ENCODE measurements around the gene OR8B12.

OR8B12 gene, protein sequence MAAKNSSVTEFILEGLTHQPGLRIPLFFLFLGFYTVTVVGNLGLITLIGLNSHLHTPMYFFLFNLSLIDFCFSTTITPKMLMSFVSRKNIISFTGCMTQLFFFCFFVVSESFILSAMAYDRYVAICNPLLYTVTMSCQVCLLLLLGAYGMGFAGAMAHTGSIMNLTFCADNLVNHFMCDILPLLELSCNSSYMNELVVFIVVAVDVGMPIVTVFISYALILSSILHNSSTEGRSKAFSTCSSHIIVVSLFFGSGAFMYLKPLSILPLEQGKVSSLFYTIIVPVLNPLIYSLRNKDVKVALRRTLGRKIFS

DNA sequence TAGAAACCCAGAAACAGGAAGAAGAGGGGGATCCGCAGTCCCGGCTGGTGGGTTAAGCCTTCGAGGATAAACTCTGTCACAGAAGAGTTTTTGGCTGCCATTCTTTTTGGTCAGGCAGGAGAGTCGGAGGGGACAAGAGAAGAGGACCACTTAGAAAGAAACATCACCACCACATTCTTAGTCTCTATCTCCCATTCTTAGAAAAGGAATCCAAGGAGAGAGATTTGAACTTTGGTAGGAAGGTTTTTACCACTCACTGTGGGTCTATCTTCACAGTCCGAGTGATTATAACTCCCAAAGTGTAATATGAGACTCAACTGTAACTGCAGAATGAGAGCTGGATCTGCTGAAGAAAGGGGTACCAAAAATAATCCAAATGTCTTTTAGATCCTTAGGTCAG lies at the start of gene OR8B12:
Gene OR8B12, minus strand, starts transcription at position 101 of the 400 bp plus-strand sequence. Its CDS starts 0 bp downstream, at position 101.
- no peak within 1 kb of the TSS for H3K9ac ChIP-seq (ENCODE audit: insufficient read length, low read depth)
- H3K9me3 ChIP-seq (ENCODE audit: insufficient read depth, low read length): no peaks in the 10 kb centered on the region
- no peaks in the 10 kb centered on the region for H3K27me3 ChIP-seq (ENCODE audit: insufficient read depth, insufficient read length)
- no peaks in the 10 kb centered on the region for H3K4me1 ChIP-seq (ENCODE audit: insufficient read depth, insufficient read length)
- no peak within 1 kb of the TSS for H3K4me3 ChIP-seq (ENCODE audit: insufficient read length, low read depth)
- H3K36me3 ChIP-seq (ENCODE audit: insufficient read depth, insufficient read length, low read length): no peaks in the 10 kb centered on the region
- no peak for DNase-seq (ENCODE audit: low read depth, low spot score)
- TF ChIP-seq SUZ12 (IDR thresholded peaks at IDR 0.05; ENCODE audit: extremely low read depth, insufficient read depth, insufficient read length): no peak
- TF ChIP-seq ZNF274 (IDR thresholded peaks at IDR 0.05; ENCODE audit: low read depth, low read length): no peak
- no peak for TF ChIP-seq YY1 (IDR thresholded peaks at IDR 0.05; ENCODE audit: insufficient read depth, insufficient read length)

DNA sequence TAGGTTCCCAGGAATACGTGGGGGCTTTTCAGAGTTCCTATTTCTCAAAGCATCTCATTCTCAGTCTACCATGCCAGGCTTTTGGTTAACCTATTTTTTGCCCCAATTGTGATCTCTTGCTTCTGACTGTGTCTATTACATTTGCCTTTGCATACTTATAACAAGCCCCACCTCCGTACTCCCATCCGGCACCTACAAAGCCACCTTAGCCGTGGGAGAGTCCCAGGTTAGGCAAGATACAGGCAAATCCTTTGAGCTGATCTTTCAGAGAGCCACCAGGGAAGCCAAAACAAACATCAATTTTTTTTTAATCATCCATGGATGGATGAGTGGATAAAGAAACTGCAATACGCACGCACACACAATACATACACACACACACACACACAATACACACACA lies 49.2 kb upstream of the OR8B12 start:
- TF ChIP-seq SUZ12 (IDR thresholded peaks at IDR 0.05; ENCODE audit: extremely low read depth, insufficient read depth, insufficient read length): no peak
- TF ChIP-seq YY1 (IDR thresholded peaks at IDR 0.05; ENCODE audit: insufficient read depth, insufficient read length): no peak
- TF ChIP-seq ZNF274 (IDR thresholded peaks at IDR 0.05; ENCODE audit: low read depth, low read length): no peak
- no peaks in the 10 kb centered on the region for H3K36me3 ChIP-seq (ENCODE audit: insufficient read depth, insufficient read length, low read length)
- no peak overlapping the region for H3K4me3 ChIP-seq (ENCODE audit: insufficient read length, low read depth)
- H3K27me3 ChIP-seq (ENCODE audit: insufficient read depth, insufficient read length): no peaks in the 10 kb centered on the region
- no peaks in the 10 kb centered on the region for H3K9me3 ChIP-seq (ENCODE audit: insufficient read depth, low read length)
- DNase-seq (ENCODE audit: low read depth, low spot score): no peak
- no peak overlapping the region for H3K9ac ChIP-seq (ENCODE audit: insufficient read length, low read depth)
- no peaks in the 10 kb centered on the region for H3K4me1 ChIP-seq (ENCODE audit: insufficient read depth, insufficient read length)

DNA sequence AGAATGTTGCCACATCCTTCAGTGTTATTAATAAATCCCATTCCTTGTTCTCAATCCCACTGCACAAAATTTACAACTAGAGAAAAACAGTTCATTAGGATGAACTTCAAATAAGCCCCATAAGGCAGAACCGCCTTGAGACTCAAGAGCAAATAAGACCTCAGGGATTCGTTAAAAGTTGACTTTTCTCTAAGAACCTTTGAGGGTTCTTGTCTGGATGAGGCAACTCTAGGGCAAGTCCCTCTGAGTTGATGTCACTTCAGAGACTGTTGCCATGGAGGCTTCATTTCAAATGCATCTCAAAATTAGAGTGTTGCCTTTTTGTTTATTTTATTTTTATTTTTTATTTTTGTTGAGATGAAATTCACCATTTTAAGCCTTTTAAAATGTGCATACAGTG lies 48.0 kb upstream of the OR8B12 start:
- TF ChIP-seq SUZ12 (IDR thresholded peaks at IDR 0.05; ENCODE audit: extremely low read depth, insufficient read depth, insufficient read length): no peak
- no peak for TF ChIP-seq ZNF274 (IDR thresholded peaks at IDR 0.05; ENCODE audit: low read depth, low read length)
- TF ChIP-seq YY1 (IDR thresholded peaks at IDR 0.05; ENCODE audit: insufficient read depth, insufficient read length): no peak
- no peaks in the 10 kb centered on the region for H3K9me3 ChIP-seq (ENCODE audit: insufficient read depth, low read length)
- no peaks in the 10 kb centered on the region for H3K36me3 ChIP-seq (ENCODE audit: insufficient read depth, insufficient read length, low read length)
- H3K4me3 ChIP-seq (ENCODE audit: insufficient read length, low read depth): no peak overlapping the region
- no peak overlapping the region for H3K9ac ChIP-seq (ENCODE audit: insufficient read length, low read depth)
- H3K4me1 ChIP-seq (ENCODE audit: insufficient read depth, insufficient read length): no peaks in the 10 kb centered on the region
- DNase-seq (ENCODE audit: low read depth, low spot score): no peak
- H3K27me3 ChIP-seq (ENCODE audit: insufficient read depth, insufficient read length): no peaks in the 10 kb centered on the region

DNA sequence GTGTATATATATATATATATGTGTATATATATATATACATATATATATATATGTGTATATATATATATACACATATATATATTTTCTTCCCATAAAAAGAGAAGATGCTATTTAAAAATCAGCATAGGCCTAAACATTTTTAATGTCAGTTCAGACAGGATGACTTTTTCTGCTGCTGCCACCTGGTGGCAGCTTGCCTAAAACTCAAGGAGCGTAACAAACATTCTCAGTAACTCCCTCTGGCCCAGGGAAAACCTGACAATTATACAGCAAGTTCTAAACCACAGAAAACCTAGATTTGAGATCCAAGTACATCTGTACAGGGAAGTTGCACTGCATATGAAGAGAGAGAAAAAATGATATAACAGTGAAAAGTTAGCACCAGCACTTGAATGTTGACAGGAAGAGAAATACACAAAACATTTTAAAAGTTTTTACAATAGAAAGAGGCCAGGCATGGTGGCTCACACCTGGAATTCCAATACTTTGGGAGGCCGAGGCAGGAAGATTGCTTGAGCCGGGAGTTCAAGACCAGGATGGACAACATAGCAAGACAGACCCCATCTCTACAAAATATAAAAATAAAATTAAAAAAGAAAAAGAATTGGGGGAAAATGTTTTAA lies 42.9 kb upstream of the OR8B12 start:
- Histone ChIP-seq H3K27me3 (ENCODE audit: insufficient read depth, insufficient read length) (no peaks in the 10 kb centered on the region), H3K4me1 (ENCODE audit: insufficient read depth, insufficient read length) (no peaks in the 10 kb centered on the region), H3K4me3 (ENCODE audit: insufficient read length, low read depth) (no peak overlapping the region), H3K36me3 (ENCODE audit: insufficient read depth, insufficient read length, low read length) (no peaks in the 10 kb centered on the region), H3K9ac (ENCODE audit: insufficient read length, low read depth) (no peak overlapping the region), H3K9me3 (ENCODE audit: insufficient read depth, low read length) (no peaks in the 10 kb centered on the region)
- TF ChIP-seq ZNF274 (IDR thresholded peaks at IDR 0.05; ENCODE audit: low read depth, low read length) (no peak), SUZ12 (IDR thresholded peaks at IDR 0.05; ENCODE audit: extremely low read depth, insufficient read depth, insufficient read length) (no peak)
- peak; percentile 48 for DNase-seq (ENCODE audit: low read depth, low spot score)

DNA sequence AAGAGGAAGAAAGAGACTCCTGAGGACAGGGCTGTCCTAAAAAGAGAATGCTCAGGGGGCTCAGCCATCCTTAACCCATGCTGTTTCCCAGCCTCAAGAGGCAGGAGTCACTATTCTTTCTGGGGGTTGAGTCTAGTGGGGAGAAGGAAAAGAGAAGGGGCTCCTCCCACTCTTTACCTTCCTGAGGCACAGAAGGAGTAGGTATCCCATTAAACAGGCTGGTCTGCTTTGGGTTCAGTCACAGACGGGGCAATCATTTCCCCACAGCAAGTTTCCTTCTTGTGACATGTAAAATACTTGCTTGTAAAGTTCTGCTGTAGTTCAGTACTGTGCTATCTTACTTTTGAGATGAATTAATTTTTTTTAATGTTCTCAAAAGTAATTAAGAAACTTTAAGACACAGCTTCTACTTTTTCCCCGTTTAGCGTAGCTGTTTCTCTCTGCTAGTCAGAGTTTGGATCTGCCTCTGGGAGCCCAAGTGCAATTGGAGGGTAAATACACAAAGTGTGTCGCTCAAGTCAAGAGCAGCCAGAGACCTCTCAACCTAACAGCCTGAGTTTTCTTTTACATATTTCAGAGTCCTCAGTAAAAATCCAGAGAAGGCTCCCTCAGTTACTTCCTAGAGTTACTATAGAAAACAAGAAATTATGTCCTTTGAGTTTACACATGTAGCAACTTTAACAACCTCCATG lies 41.4 kb upstream of the OR8B12 start:
- Histone ChIP-seq H3K4me3 (ENCODE audit: insufficient read length, low read depth) (no peak overlapping the region), H3K9me3 (ENCODE audit: insufficient read depth, low read length) (no peaks in the 10 kb centered on the region), H3K4me1 (ENCODE audit: insufficient read depth, insufficient read length) (no peaks in the 10 kb centered on the region), H3K27me3 (ENCODE audit: insufficient read depth, insufficient read length) (no peaks in the 10 kb centered on the region), H3K36me3 (ENCODE audit: insufficient read depth, insufficient read length, low read length) (no peaks in the 10 kb centered on the region), H3K9ac (ENCODE audit: insufficient read length, low read depth) (no peak overlapping the region)
- TF ChIP-seq SUZ12 (IDR thresholded peaks at IDR 0.05; ENCODE audit: extremely low read depth, insufficient read depth, insufficient read length) (no peak), YY1 (IDR thresholded peaks at IDR 0.05; ENCODE audit: insufficient read depth, insufficient read length) (no peak), ZNF274 (IDR thresholded peaks at IDR 0.05; ENCODE audit: low read depth, low read length) (no peak)
- DNase-seq (ENCODE audit: low read depth, low spot score): no peak

DNA sequence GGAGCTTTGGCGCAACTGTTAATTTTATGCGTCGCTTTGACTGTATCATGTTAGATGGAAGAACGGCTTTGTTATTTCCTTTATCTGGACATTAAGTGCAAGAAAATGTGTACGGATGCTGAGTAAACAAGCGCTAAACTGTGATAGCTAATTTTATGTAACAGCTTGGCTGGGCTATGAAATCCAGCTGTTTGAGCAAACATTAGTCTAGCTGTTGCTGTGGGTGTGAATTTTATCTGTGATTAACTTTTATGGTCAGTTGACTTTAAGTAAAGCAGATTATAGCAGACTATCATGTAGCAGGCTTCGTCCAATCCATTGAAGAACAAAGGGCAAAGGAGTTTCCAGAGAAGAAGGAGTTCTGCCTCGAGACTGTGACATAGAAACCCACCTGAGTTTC lies 40.3 kb upstream of the OR8B12 start:
- Histone ChIP-seq H3K9ac (ENCODE audit: insufficient read length, low read depth) (no peak overlapping the region), H3K9me3 (ENCODE audit: insufficient read depth, low read length) (no peaks in the 10 kb centered on the region), H3K36me3 (ENCODE audit: insufficient read depth, insufficient read length, low read length) (no peaks in the 10 kb centered on the region), H3K4me3 (ENCODE audit: insufficient read length, low read depth) (no peak overlapping the region), H3K27me3 (ENCODE audit: insufficient read depth, insufficient read length) (no peaks in the 10 kb centered on the region), H3K4me1 (ENCODE audit: insufficient read depth, insufficient read length) (no peaks in the 10 kb centered on the region)
- DNase-seq (ENCODE audit: low read depth, low spot score): no peak
- TF ChIP-seq ZNF274 (IDR thresholded peaks at IDR 0.05; ENCODE audit: low read depth, low read length) (no peak), SUZ12 (IDR thresholded peaks at IDR 0.05; ENCODE audit: extremely low read depth, insufficient read depth, insufficient read length) (no peak), YY1 (IDR thresholded peaks at IDR 0.05; ENCODE audit: insufficient read depth, insufficient read length) (no peak)

DNA sequence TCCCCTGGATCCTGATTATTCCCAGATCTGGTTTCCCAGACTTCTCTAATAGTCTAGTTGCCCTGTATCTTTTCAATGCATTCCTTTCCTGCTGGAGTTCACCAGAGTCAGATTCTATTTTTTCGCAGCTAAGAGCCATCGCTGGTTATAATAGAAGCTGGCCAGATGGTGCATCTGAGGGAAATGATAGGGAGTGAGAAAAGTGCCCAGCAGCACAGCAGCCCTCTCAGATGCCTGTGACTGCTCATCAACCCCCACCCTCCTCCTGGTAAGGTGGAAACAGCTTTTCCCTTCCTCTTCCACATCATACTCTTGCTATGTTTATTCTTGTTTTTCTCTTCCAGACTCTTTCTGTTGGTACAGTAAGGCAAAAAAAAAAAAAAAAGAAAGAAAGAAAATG lies 39.1 kb upstream of the OR8B12 start:
- Histone ChIP-seq H3K4me1 (ENCODE audit: insufficient read depth, insufficient read length) (no peaks in the 10 kb centered on the region), H3K4me3 (ENCODE audit: insufficient read length, low read depth) (no peak overlapping the region), H3K36me3 (ENCODE audit: insufficient read depth, insufficient read length, low read length) (no peaks in the 10 kb centered on the region), H3K27me3 (ENCODE audit: insufficient read depth, insufficient read length) (no peaks in the 10 kb centered on the region), H3K9me3 (ENCODE audit: insufficient read depth, low read length) (no peaks in the 10 kb centered on the region), H3K9ac (ENCODE audit: insufficient read length, low read depth) (no peak overlapping the region)
- TF ChIP-seq ZNF274 (IDR thresholded peaks at IDR 0.05; ENCODE audit: low read depth, low read length) (no peak), SUZ12 (IDR thresholded peaks at IDR 0.05; ENCODE audit: extremely low read depth, insufficient read depth, insufficient read length) (no peak), YY1 (IDR thresholded peaks at IDR 0.05; ENCODE audit: insufficient read depth, insufficient read length) (no peak)
- no peak for DNase-seq (ENCODE audit: low read depth, low spot score)

All from NT2/D1 (cell line).